Measurements from ENCODE around the gene GSTM5. TPM values are rescaled to one million over a fixed set of nuclear protein-coding genes. Genes with fewer than 3 reads are reported as not detected.

The GSTM5 gene
- total RNA-seq, 1 experiment from 2014 or later: 0.11 TPM

- ATAC-seq (no peak), DNase-seq (ENCODE audit: low spot score) (no peak)
- Mint-ChIP-seq H3K27ac (no peak overlapping the region), H3K36me3 (no peaks in the 10 kb centered on the region), H3K4me3 (no peak overlapping the region), H3K27me3 (ENCODE audit: low read depth) (no peaks in the 10 kb centered on the region; the same call in 1 of the 2 replicates), H3K4me1 (peaks cover 6% of the 10 kb centered on the region; the same call in 1 of the 2 replicates), H3K9me3 (no peaks in the 10 kb centered on the region)
- CTCF ChIA-PET: interaction anchor here (1.3 kb wide), 1 partner anchor 12 kb away, joined by 3 read pairs; no protein-coding TSS in a partner anchor
- TF ChIP-seq OVOL2 (CRISPR knock-in tag; IDR thresholded peaks at IDR 0.05; ENCODE audit: borderline replicate concordance) (no peak), FOXJ3 (CRISPR knock-in tag; IDR thresholded peaks at IDR 0.05; ENCODE audit: borderline replicate concordance) (no peak), ELF4 (CRISPR knock-in tag; IDR thresholded peaks at IDR 0.05; ENCODE audit: low read depth) (no peak), ZNF121 (CRISPR knock-in tag; IDR thresholded peaks at IDR 0.05) (no peak), E2F1 (CRISPR knock-in tag; IDR thresholded peaks at IDR 0.05) (no peak), JAZF1 (CRISPR knock-in tag; IDR thresholded peaks at IDR 0.05) (no peak), ZNF671 (CRISPR knock-in tag; IDR thresholded peaks at IDR 0.05) (no peak), NR1H2 (CRISPR knock-in tag; IDR thresholded peaks at IDR 0.05) (no peak), CBFB (CRISPR knock-in tag; IDR thresholded peaks at IDR 0.05; ENCODE audit: low read depth) (no peak)
- POLR2A ChIA-PET: no interaction called here
These were observed 49.4 kb downstream of the GSTM5 start for GRCh38 chr1:109761227-109762038.

- H3K9me3 Mint-ChIP-seq: no peaks in the 10 kb centered on the region
- no peak overlapping the region for H3K27ac Mint-ChIP-seq
- DNase-seq (ENCODE audit: low spot score): no peak
- H3K36me3 Mint-ChIP-seq: no peaks in the 10 kb centered on the region
- peaks cover 6% of the 10 kb centered on the region; the same call in 1 of the 2 replicates for H3K4me1 Mint-ChIP-seq
- CTCF ChIA-PET: interaction anchor here (1.3 kb wide), 1 partner anchor 12 kb away, joined by 3 read pairs; no protein-coding TSS in a partner anchor
- H3K27me3 Mint-ChIP-seq (ENCODE audit: low read depth): no peaks in the 10 kb centered on the region; the same call in 1 of the 2 replicates
- POLR2A ChIA-PET: no interaction called here
- no peak for TF ChIP-seq ATF2 (CRISPR knock-in tag; IDR thresholded peaks at IDR 0.05; ENCODE audit: borderline replicate concordance, low read depth)
- no peak for TF ChIP-seq CBFB (CRISPR knock-in tag; IDR thresholded peaks at IDR 0.05; ENCODE audit: low read depth)
- no peak for TF ChIP-seq ZNF416 (CRISPR knock-in tag; IDR thresholded peaks at IDR 0.05)
- no peak for TF ChIP-seq JUN (CRISPR knock-in tag; IDR thresholded peaks at IDR 0.05)
- TF ChIP-seq HMGXB4 (CRISPR knock-in tag; IDR thresholded peaks at IDR 0.05): no peak
- TF ChIP-seq TEAD4 (CRISPR knock-in tag; IDR thresholded peaks at IDR 0.05): no peak
- TF ChIP-seq FOXK1 (CRISPR knock-in tag; IDR thresholded peaks at IDR 0.05): no peak
- TF ChIP-seq RORB (CRISPR knock-in tag; IDR thresholded peaks at IDR 0.05): no peak
- TF ChIP-seq TP53 (CRISPR knock-in tag; IDR thresholded peaks at IDR 0.05): no peak
- no peak for TF ChIP-seq ZNF423 (CRISPR knock-in tag; IDR thresholded peaks at IDR 0.05)
- TF ChIP-seq MAX (CRISPR knock-in tag; IDR thresholded peaks at IDR 0.05): no peak
- no peak for TF ChIP-seq JAZF1 (CRISPR knock-in tag; IDR thresholded peaks at IDR 0.05)
- TF ChIP-seq FOXP1 (CRISPR knock-in tag; IDR thresholded peaks at IDR 0.05; ENCODE audit: borderline replicate concordance): no peak
- ATAC-seq: no peak
- no peak overlapping the region for H3K4me3 Mint-ChIP-seq
These were observed 50.1 kb downstream of the GSTM5 start for GRCh38 chr1:109762039-109762585.

All from WTC11 (cell line).